IMR-90 (cell line): ENCODE results near the gene TBX1. TPM values are rescaled to one million over a fixed set of nuclear protein-coding genes. Genes with fewer than 3 reads are reported as not detected.

Experiments
- ATAC-seq: fragments of 200-7000 bp; cut with Tn5 transposase; 2 replicates; pipeline ENCODE4 v1.9.1; 2020; ENCODE audit warnings: low read depth, mild to moderate bottlenecking, moderate library complexity
- BruUV-seq: library from RNA; stranded (reverse); fragments of 400-500 nt; replicated peaks from 2 replicates; lab custom pipeline; 2021; lab: Mats Ljungman, UMichigan
- CTCF ChIA-PET: fragments of 300-600 bp; formaldehyde crosslinking; extraction: SDS; loops from one replicate; lab custom pipeline; 2021; ENCODE audit warnings: antibody characterized with exemption; lab: Yijun Ruan, JAX
- POLR2A ChIA-PET: fragments of 300-600 bp; sonication (Branson Sonifier 250); formaldehyde crosslinking; loops from one replicate; lab custom pipeline; 2022; ENCODE audit warnings: antibody characterized with exemption; ENCODE audit not compliant: unreplicated experiment; lab: Charles Lee
- DNase-seq: peaks from one replicate; pipeline ENCODE4 v3.0.0; 2013
- H2AFZ ChIP-seq: replicated peaks from 2 replicates; pipeline ENCODE3; 2013; ENCODE audit warnings: low read length, mild to moderate bottlenecking; ENCODE audit not compliant: poor library complexity
- H2AK5ac ChIP-seq: 2 replicates; pipeline ENCODE4 v1.6.1; 2013; ENCODE audit warnings: low read depth, low read length, inconsistent platforms
- H2AK9ac ChIP-seq: replicated peaks from 2 replicates; pipeline ENCODE3; 2013; ENCODE audit warnings: mild to moderate bottlenecking, low read depth, low read length, moderate library complexity; ENCODE audit not compliant: poor library complexity
- H2BK120ac ChIP-seq: 2 replicates; pipeline ENCODE4 v1.6.1; 2013; ENCODE audit warnings: low read depth, low read length, inconsistent platforms
- H2BK15ac ChIP-seq: 3 replicates; pipeline ENCODE4 v1.6.1; 2013; ENCODE audit warnings: low read depth, low read length, inconsistent platforms
- H2BK20ac ChIP-seq: 2 replicates; pipeline ENCODE4 v1.6.1; 2013; ENCODE audit warnings: low read depth, mild to moderate bottlenecking, inconsistent platforms, low read length, moderate library complexity
- H2BK5ac ChIP-seq: 2 replicates; pipeline ENCODE4 v1.6.1; 2013; ENCODE audit warnings: mild to moderate bottlenecking, low read depth, low read length, inconsistent platforms; ENCODE audit not compliant: poor library complexity, severe bottlenecking
- H3K14ac ChIP-seq: replicated peaks from 2 replicates; pipeline ENCODE4 v1.6.1; 2013; ENCODE audit warnings: low read depth, low read length, inconsistent platforms
- H3K18ac ChIP-seq: 2 replicates; pipeline ENCODE4 v1.6.1; 2013; ENCODE audit warnings: low read depth, low read length, control low read depth
- H3K23ac ChIP-seq: 2 replicates; pipeline ENCODE4 v1.6.1; 2013; ENCODE audit warnings: low read depth, low read length, inconsistent platforms
- H3K27ac ChIP-seq: 2 replicates; pipeline ENCODE4 v1.5.1; 2013; ENCODE audit warnings: mild to moderate bottlenecking, control low read depth, low read length; ENCODE audit not compliant: insufficient read depth
- H3K27me3 ChIP-seq: 2 replicates; pipeline ENCODE4 v1.6.1; 2013; ENCODE audit warnings: low read length; ENCODE audit not compliant: control insufficient read depth, insufficient read depth
- H3K36me3 ChIP-seq: 2 replicates; pipeline ENCODE4 v1.6.1; 2013; ENCODE audit warnings: low read length, mixed read lengths; ENCODE audit not compliant: control insufficient read depth, insufficient read depth
- H3K4ac ChIP-seq: 2 replicates; pipeline ENCODE4 v1.6.1; 2013; ENCODE audit warnings: low read depth, low read length, inconsistent platforms
- H3K4me1 ChIP-seq: 2 replicates; pipeline ENCODE4 v1.6.1; 2013; ENCODE audit warnings: low read length, mixed read lengths; ENCODE audit not compliant: control insufficient read depth, insufficient read depth
- H3K4me2 ChIP-seq: 2 replicates; pipeline ENCODE4 v1.6.1; 2013; ENCODE audit warnings: low read depth, mild to moderate bottlenecking, control low read depth, low read length, moderate library complexity
- H3K4me3 ChIP-seq: 2 replicates; pipeline ENCODE4 v1.5.1; 2013; ENCODE audit warnings: low read depth, mild to moderate bottlenecking, control low read depth, low read length, moderate library complexity; ENCODE audit not compliant: insufficient read depth
- H3K56ac ChIP-seq: 2 replicates; pipeline ENCODE4 v1.6.1; 2013; ENCODE audit warnings: low read length, inconsistent platforms; ENCODE audit not compliant: insufficient read depth; ENCODE audit errors: extremely low read depth
- H3K79me1 ChIP-seq, 2 experiments: 2 replicates each; pipeline ENCODE4 v1.6.1; 2013; ENCODE audit warnings: low read length in 2 of 2, inconsistent platforms in 1 of 2, low read depth in 1 of 2
- H3K9ac ChIP-seq: 2 replicates; pipeline ENCODE4 v1.6.1; 2013; ENCODE audit warnings: low read depth, low read length, control low read depth
- H3K9me1 ChIP-seq: 2 replicates; pipeline ENCODE4 v1.6.1; 2013; ENCODE audit warnings: low read length, inconsistent platforms; ENCODE audit not compliant: insufficient read depth
- H3K9me3 ChIP-seq: 2 replicates; pipeline ENCODE4 v1.6.1; 2013; ENCODE audit warnings: low read length; ENCODE audit not compliant: control insufficient read depth, insufficient read depth
- H4K20me1 ChIP-seq: 2 replicates; pipeline ENCODE4 v1.6.1; 2013; ENCODE audit warnings: low read length, inconsistent platforms; ENCODE audit not compliant: insufficient read depth
- H4K5ac ChIP-seq: 2 replicates; pipeline ENCODE4 v1.6.1; 2013; ENCODE audit warnings: mild to moderate bottlenecking, low read depth, low read length, control low read depth
- H4K8ac ChIP-seq, 2 experiments: 2 replicates each; pipeline ENCODE4 v1.6.1; 2013; ENCODE audit warnings: low read depth in 2 of 2, low read length in 2 of 2, control low read depth in 1 of 2, inconsistent platforms in 1 of 2
- H4K91ac ChIP-seq: 2 replicates; pipeline ENCODE4 v1.6.1; 2013; ENCODE audit warnings: low read depth, low read length, inconsistent platforms; ENCODE audit not compliant: insufficient read depth
- BHLHE40 ChIP-seq: fragments of 150-350 bp; IDR thresholded peaks from 2 replicates; pipeline ENCODE4 v1.6.1; 2016; ENCODE audit warnings: mild to moderate bottlenecking, low read depth, low read length
- FOS ChIP-seq: fragments of 150-350 bp; IDR thresholded peaks from 2 replicates; pipeline ENCODE4 v1.6.1; 2016; ENCODE audit warnings: low read depth, low read length
- MAFK ChIP-seq: IDR thresholded peaks from 2 replicates; pipeline ENCODE4 v1.6.1; 2012; ENCODE audit warnings: low read depth, low read length, improper control_type of control experiment
- NFE2L2 ChIP-seq: fragments of 150-350 bp; IDR thresholded peaks from 2 replicates; pipeline ENCODE4 v1.6.1; 2016; ENCODE audit warnings: low read depth, mild to moderate bottlenecking, low read length
- POLR2A ChIP-seq: IDR thresholded peaks from 2 replicates; pipeline ENCODE4 v1.6.1; 2012; ENCODE audit warnings: mild to moderate bottlenecking, low read depth, low read length
- RCOR1 ChIP-seq: IDR thresholded peaks from 2 replicates; pipeline ENCODE4 v1.6.1; 2012; ENCODE audit warnings: mild to moderate bottlenecking, low read length, improper control_type of control experiment; ENCODE audit not compliant: insufficient replicate concordance
- WGBS, 2 experiments: methylation state at CpG; one replicate each; pipeline versions ENCODE4 v1.1.5 to v1.1.7; 2013; ENCODE audit warnings: missing lambda C conversion rate in 2 of 2; ENCODE audit not compliant: insufficient read length in 1 of 2; ENCODE audit errors: extremely low coverage in 2 of 2; 5-methylcytosine and 5-hydroxymethylcytosine counted together
- dilution Hi-C: fragments of 300-500 bp; cut with HindIII; formaldehyde crosslinking; loops from one replicate; pipeline ENCODE4 v1.14.3; 2018; ENCODE audit warnings: low sequenced_read_pairs; ENCODE audit not compliant: unreplicated experiment
- in situ Hi-C: fragments of 300-500 bp; cut with MboI; formaldehyde crosslinking; loops from 3 replicates; pipeline ENCODE4 v1.14.3; 2019; ENCODE audit warnings: low sequenced_read_pairs, inconsistent platforms, mixed read lengths
- intact Hi-C: fragments of 100-400 bp; cut with micrococcal nuclease; formaldehyde crosslinking; loops from 2 replicates; pipeline ENCODE4 v1.10.0; 2022
- polyA plus RNA-seq, 3 experiments: library from polyadenylated mRNA; depleted of rRNA; stranded (reverse); fragments of >200 nt; gene quantifications; 2 replicates each; pipeline ENCODE4 v1.2.3, GENCODE V29; 2012; ENCODE audit warnings: low replicate concordance in 1 of 3
- total RNA-seq: library from RNA; depleted of rRNA; stranded (reverse); fragments of >200 nt; gene quantifications from 2 replicates; pipeline ENCODE4 v1.2.3, GENCODE V29; 2012
- TF ChIP-seq, protein P1 (sequence below): fragments of 150-350 bp; IDR thresholded peaks from 2 replicates; pipeline ENCODE4 v1.6.1; 2017; ENCODE audit warnings: mild to moderate bottlenecking, antibody characterized with exemption, low read length, low read depth
- TF ChIP-seq, protein P2 (sequence below): fragments of 150-350 bp; IDR thresholded peaks from 2 replicates; pipeline ENCODE4 v1.6.1; 2016; ENCODE audit warnings: low read depth, mild to moderate bottlenecking, low read length, moderate library complexity, borderline replicate concordance

TBX1 gene
- total and polyA plus RNA-seq, 2 of the 4 experiments (the other 2 are of a cell fraction): 0.03 TPM; not detected in 1

DNA sequence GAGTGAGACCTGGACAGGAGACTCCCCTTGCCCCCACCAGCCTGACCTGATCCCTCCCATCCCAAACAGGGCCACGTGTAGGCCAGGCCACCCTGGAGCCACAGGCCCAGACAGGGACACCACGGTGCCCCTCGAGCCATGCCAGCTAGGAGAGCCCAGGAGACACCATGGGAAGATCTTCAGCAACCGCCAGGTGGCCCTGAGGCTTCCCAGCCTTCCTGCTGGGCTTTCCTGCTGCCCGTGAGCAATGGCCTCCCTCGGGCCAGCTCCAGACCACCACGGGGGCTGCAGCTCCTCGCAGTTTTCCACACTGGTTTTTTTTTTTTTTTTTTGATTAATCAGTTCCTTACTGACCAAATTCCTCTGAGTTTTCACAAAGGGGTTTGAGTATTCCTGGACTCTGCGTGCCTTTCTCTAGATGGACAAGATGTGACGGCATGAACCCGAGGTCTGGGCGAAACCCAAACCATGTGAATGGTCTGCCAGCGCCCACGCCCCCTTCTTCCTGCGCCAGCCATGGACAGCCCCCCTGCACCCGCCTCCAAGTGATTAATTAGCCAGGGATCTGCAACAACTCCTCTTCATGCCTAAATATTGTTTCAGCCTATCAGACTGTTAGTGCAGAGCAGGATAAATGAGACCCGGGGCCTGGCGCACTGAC, 40.9 kb downstream of the TBX1 start:
- Histone ChIP-seq H4K20me1 (no peaks in the 10 kb centered on the region), H2BK20ac (no peak overlapping the region), H4K8ac (no peak overlapping the region), H3K4me1 (peaks cover 13% of the 10 kb centered on the region), H2AK9ac (peak overlapping the region; percentile 59), H4K5ac (no peak overlapping the region), H4K91ac (no peak overlapping the region), H3K4me2 (no peak overlapping the region), H3K27ac (no peak overlapping the region), H3K18ac (no peak overlapping the region), H3K27me3 (no peaks in the 10 kb centered on the region), H3K36me3 (no peaks in the 10 kb centered on the region), H2BK15ac (no peak overlapping the region), H3K23ac (no peak overlapping the region), H3K9me1 (peaks cover 6% of the 10 kb centered on the region), H3K56ac (no peak overlapping the region), H3K79me1 (no peaks in the 10 kb centered on the region), H3K14ac (no peak overlapping the region), H3K9me3 (no peaks in the 10 kb centered on the region), H2AFZ (no peak overlapping the region), H2BK120ac (no peak overlapping the region), H2AK5ac (no peak overlapping the region), H3K4ac (no peak overlapping the region), H3K4me3 (no peak overlapping the region), H2BK5ac (no peak overlapping the region), H3K9ac (no peak overlapping the region)
- BruUV-seq: no TSS peak
- ChIA-PET CTCF (interaction anchor here (0.6 to 1.3 kb wide), 3 partner anchors 10 to 772 kb away, joined by 3 to 4 read pairs (median 4); no protein-coding TSS in a partner anchor), POLR2A (no interaction called here)
- intact Hi-C loops (no loop called here), dilution Hi-C loops (no loop called here), in situ Hi-C loops (no loop called here)
- DNase-seq: no peak
- 88% methylated on average over 9 of the region's 18 CpGs; no CpG with 5 or more reads in 1 of the 2 experiments for WGBS, 2 experiments
- TF ChIP-seq MAFK (no peak), NFE2L2 (no peak), FOS (no peak), POLR2A (no peak), RCOR1 (no peak), BHLHE40 (no peak)
- TF ChIP-seq, protein P1, sequence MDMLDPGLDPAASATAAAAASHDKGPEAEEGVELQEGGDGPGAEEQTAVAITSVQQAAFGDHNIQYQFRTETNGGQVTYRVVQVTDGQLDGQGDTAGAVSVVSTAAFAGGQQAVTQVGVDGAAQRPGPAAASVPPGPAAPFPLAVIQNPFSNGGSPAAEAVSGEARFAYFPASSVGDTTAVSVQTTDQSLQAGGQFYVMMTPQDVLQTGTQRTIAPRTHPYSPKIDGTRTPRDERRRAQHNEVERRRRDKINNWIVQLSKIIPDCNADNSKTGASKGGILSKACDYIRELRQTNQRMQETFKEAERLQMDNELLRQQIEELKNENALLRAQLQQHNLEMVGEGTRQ: no peak
- TF ChIP-seq, protein P2, sequence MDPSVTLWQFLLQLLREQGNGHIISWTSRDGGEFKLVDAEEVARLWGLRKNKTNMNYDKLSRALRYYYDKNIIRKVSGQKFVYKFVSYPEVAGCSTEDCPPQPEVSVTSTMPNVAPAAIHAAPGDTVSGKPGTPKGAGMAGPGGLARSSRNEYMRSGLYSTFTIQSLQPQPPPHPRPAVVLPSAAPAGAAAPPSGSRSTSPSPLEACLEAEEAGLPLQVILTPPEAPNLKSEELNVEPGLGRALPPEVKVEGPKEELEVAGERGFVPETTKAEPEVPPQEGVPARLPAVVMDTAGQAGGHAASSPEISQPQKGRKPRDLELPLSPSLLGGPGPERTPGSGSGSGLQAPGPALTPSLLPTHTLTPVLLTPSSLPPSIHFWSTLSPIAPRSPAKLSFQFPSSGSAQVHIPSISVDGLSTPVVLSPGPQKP: no peak
- ATAC-seq: no peak
